Epithelial cell of esophagus (primary cell): ENCODE data around the gene HPSE.
"Not testable (repeated sequence)": the region's sequence is repeated elsewhere in the genome, so short reads cannot be mapped to it uniquely, and the experiment has no call there.

Source experiments
- DNase-seq: peaks from one replicate; pipeline ENCODE4 v3.0.0; 2010; ENCODE audit warnings: low read depth
- H3K4me3 ChIP-seq: 2 replicates; pipeline ENCODE4 v1.5.1; 2011; ENCODE audit warnings: mild to moderate bottlenecking, low read length, control low read depth
- TF ChIP-seq, protein P1 (sequence below): IDR thresholded peaks from 2 replicates; pipeline ENCODE4 v1.5.1; 2011; ENCODE audit warnings: low read depth, mild to moderate bottlenecking, low read length, control low read depth, inconsistent platforms; ENCODE audit not compliant: insufficient read depth; ENCODE audit errors: missing control alignments

HPSE gene

DNA sequence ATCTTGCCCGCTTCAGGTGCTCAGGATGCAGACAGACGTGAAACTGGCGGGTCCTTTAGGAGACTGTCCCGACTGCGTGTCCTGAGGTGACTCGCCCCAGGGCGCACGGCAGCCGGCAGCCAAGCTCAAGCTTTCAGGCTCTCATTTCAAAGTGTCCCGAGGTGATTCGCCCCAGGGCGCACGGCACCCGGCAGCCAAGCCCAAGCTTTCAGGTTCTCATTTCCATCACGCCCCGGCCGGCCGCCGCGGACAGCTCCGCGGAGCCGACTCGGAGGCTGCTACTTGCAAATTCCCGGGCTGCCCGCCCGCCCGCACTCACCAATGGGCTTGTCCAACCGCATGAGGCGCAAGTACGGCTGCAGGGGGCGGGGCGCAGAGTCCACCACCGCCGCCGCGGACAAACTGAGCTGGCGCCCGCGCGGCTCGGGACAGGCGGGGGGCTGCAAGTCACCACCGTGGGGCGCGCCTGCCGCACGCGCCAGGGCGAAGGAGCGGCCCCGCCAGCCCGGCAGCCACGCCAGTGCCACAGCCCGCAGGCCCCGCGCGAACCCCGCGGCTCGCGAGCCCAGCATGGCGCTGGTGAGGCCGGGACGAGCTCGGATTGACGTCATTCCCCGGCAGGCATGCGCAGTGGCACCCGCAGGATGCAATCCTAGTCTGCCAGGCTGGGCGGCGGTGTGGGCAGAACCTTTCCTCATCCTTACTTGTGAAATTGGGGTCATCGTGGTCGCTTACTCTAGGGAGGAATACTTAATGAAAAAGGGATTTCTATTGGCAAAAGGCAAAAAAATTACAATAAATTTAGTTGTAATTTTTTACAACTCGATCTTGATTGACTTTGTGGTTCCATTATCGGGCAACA is 50.2 kb downstream of the HPSE start, which contains the start of gene COQ2:
Gene COQ2, minus strand, starts transcription at position 606 of the 862 bp plus-strand sequence. Its CDS starts 34 bp downstream, at position 572.
- peak within 1 kb of the TSS; percentile 70 for H3K4me3 ChIP-seq
- peak; percentile 94 for DNase-seq
- TF ChIP-seq, protein P1, sequence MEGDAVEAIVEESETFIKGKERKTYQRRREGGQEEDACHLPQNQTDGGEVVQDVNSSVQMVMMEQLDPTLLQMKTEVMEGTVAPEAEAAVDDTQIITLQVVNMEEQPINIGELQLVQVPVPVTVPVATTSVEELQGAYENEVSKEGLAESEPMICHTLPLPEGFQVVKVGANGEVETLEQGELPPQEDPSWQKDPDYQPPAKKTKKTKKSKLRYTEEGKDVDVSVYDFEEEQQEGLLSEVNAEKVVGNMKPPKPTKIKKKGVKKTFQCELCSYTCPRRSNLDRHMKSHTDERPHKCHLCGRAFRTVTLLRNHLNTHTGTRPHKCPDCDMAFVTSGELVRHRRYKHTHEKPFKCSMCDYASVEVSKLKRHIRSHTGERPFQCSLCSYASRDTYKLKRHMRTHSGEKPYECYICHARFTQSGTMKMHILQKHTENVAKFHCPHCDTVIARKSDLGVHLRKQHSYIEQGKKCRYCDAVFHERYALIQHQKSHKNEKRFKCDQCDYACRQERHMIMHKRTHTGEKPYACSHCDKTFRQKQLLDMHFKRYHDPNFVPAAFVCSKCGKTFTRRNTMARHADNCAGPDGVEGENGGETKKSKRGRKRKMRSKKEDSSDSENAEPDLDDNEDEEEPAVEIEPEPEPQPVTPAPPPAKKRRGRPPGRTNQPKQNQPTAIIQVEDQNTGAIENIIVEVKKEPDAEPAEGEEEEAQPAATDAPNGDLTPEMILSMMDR = peak; percentile 18

DNA sequence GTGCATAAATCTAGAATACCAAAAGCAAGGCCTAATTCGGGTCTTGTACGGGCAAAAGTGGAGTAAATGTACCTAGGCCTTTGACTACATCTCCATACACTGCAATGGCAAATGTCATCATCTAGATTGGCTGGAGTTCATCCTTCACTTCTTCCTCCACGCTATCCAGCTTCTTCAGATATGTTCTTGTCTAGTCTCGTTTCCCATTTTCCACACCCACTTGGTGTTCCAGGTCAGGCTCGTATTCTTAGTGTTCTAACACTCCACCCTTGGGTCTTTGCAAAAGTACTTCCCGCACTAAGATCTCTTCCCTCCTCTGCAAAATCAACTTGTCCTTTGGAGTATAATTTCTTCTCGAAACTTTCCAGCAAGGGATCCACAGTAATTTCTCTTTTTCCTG is 51.5 kb downstream of the HPSE start:
- TF ChIP-seq, protein P1 = no peak
- no peak for DNase-seq
- no peak overlapping the region for H3K4me3 ChIP-seq

DNA sequence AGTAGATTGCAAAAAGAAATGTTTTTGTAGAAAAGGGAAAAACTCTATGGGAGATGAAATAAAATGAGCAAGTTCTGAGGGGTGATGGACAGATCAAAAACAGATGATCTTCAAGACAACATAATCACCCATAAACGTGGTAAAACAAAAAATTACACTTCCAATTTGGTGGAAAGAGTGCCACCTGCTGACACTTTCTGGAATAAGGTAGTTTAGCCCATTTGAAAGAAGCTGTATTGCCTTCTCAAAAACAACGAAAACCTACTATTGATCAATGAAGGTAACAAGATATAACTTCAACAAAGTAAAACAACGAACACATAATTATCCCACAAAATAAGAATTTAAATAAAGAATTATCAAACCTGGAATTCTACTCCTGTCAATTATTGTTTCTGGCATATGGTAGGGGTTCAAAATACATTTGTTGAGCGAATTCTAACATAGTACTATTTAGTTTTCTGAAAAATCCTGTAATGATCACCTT is 52.6 kb downstream of the HPSE start:
- TF ChIP-seq, protein P1 = peak; percentile 72
- DNase-seq = peak; percentile 64
- H3K4me3 ChIP-seq = no peak overlapping the region

DNA sequence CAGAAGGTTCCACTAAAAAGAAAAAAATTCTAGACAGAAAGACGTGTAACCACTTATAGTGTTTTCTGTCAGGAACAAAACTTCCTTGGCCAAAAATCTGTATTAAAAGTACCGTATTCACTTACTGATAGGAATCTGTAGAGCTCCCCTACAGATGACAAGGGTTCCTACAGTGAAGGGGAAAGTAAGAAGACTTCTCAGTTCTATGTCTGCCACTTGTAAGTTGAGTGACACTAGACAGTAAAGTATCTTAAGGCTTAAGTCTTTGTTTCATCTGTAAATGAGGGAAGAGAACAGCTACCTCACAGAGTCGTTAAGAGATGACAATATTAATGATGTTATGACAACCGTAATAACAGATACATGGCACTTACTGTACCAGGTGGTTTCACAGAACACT is 53.3 kb downstream of the HPSE start:
- TF ChIP-seq, protein P1 = no peak
- DNase-seq = no peak
- H3K4me3 ChIP-seq = no peak overlapping the region

DNA sequence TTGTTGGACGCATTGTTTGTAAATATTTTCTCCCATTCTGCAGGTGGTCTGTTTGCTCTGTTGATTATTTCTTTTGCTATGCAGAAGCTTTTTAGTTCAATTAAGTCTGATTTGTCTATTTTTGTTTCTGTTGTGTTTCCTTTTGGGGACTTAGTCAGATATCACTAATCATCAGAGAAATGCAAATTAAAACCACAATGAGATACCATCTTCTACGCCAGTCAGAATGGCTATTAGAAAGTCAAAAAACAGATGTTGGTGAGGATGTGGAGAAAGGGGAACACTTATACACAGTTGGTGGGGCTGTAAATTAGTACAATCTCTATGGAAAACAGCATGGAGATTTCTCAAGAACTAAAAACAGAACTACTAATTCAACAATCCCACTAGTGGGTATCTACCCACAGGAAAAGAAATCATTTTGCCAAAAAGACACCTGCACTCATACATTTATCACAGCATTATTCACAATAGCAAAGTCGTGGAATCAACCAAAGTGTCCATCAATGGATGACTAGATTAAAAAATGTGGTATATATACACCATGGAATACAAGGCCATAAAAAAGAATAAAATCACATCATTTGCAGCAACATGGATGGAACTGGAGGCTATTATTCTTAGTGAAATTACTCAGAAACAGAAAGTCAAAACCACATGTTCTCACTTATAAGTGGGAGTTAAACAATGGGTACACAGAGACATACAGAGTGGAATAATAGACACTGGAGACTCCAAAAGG is 58.2 kb downstream of the HPSE start:
- TF ChIP-seq, protein P1 = no peak
- DNase-seq = no peak
- no peak overlapping the region for H3K4me3 ChIP-seq

DNA sequence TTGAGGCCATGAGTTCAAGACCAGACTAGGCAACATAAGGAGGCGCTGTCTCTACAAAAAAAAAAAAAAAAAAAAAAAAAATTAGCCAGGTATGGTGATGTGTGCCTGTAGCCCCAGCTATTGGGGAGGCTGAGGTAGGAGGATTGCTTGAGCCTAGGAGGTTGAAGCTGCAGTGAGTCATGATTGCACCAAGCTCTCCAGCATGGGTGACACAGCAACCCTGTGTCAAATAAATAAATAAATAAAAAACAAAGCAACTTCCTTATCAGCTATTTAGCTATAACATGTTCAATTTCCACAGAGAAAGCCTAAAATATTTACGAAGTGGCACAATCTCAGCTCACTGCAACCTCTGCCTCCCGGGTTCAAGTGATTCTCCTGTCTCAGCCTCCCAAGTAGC is 60.7 kb downstream of the HPSE start:
- DNase-seq, H3K4me3 ChIP-seq: not testable (repeated sequence)

DNA sequence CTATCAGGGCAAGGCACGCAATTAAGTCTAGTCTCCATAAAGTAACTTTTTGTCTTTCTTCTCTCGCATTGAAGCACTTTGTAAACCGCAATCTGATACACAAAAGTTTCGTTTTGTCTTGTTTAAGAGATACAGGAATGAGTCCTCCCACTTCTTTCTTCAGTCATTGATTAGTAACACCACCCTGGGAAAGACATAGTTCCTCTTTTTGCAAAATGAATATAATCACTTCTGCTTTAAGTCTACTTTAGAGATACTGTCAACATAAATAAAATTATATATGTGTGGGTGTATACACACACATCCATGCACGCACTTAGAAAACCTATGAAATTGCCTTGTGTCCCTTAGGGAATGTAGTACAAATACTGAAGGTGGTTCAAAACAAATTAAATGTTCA is 61.7 kb downstream of the HPSE start:
- H3K4me3 ChIP-seq = no peak overlapping the region
- TF ChIP-seq, protein P1 = no peak
- no peak for DNase-seq
